ENCODE data around the gene KCNS3. TPM values are rescaled to one million over a fixed set of nuclear protein-coding genes. Genes with fewer than 3 reads are reported as not detected.

KCNS3 gene
- total and polyA plus RNA-seq, 9 of the 15 experiments (the other 6 are each of a cell fraction or from before 2014, with no cell fraction given), result 0.01 to 0.75 (median 0.25) TPM

- TF ChIP-seq ZNF232 (CRISPR knock-in tag; IDR thresholded peaks at IDR 0.05) (no peak), SRF (CRISPR knock-in tag; IDR thresholded peaks at IDR 0.05) (0 out of 4 replicates have a peak, but pooled peaks of 1 of the 2 experiments have one; percentile 21), NRF1 (conservative IDR thresholded peaks at IDR 0.05 in 1 of 2, IDR thresholded peaks at IDR 0.05 in 1 of 2) (peak; percentile 34 to 57; a peak in 2 of 4 replicates), NR4A1 (CRISPR knock-in tag; IDR thresholded peaks at IDR 0.05) (peak; percentile 11; the same call in 1 of the 2 replicates), NR4A1 (tag; IDR thresholded peaks at IDR 0.05) (no peak), CTCF (IDR thresholded peaks at IDR 0.05 in 2 of 3, conservative IDR thresholded peaks at IDR 0.05 in 1 of 3; ENCODE audit: insufficient read depth in 2 of 3, low read depth in 1 of 3, low read length in 3 of 3) (peak; percentile 89 to 93 (median 89)), E2F6 (IDR thresholded peaks at IDR 0.05; ENCODE audit: borderline replicate concordance in 1 of 2, extremely low read depth in 1 of 2, insufficient read depth in 1 of 2, insufficient read length in 1 of 2, low read depth in 1 of 2, low read length in 1 of 2, poor library complexity in 1 of 2, severe bottlenecking in 1 of 2) (peak in 1 of 2 experiments; percentile 70), HDGF (IDR thresholded peaks at IDR 0.05) (no peak), ZNF583 (CRISPR knock-in tag; IDR thresholded peaks at IDR 0.05) (no peak), MAZ (CRISPR knock-in tag; conservative IDR thresholded peaks at IDR 0.05 in 1 of 2, IDR thresholded peaks at IDR 0.05 in 1 of 2) (peak in 1 of 2 experiments; percentile 73; a peak in 1 of 4 replicates), CAMTA2 (CRISPR knock-in tag; conservative IDR thresholded peaks at IDR 0.05) (no peak)
These were observed 48.1 kb upstream of the KCNS3 start (continued) for GRCh38 chr2:17830053-17831034.
